Tibial nerve (tissue), 4 donors: ENCODE data around the gene SLC34A1. TPM values are rescaled to one million over a fixed set of nuclear protein-coding genes. Genes with fewer than 3 reads are reported as not detected.
"Not testable (repeated sequence)": the region's sequence is repeated elsewhere in the genome, so short reads cannot be mapped to it uniquely, and the experiment has no call there.

Experiments
- DNase-seq, 2 donors: peaks; one replicate each; pipeline ENCODE4 v3.0.0-alpha.2; 2019; ENCODE audit warnings: low spot score in 2 of 2
- H3K27ac ChIP-seq, 4 donors: fragments of 200-600 bp; sonication (generic) in 3 of 4; one replicate each; pipeline ENCODE4 v1.5.1; 2017 to 2019; ENCODE audit warnings: mild to moderate bottlenecking in 1 of 4
- H3K27me3 ChIP-seq, 2 donors: fragments of 200-600 bp; sonication (generic) in 1 of 2; one replicate each; pipeline versions ENCODE4 v1.5.1 to v1.6.0; 2017 to 2019
- H3K36me3 ChIP-seq, 3 donors: fragments of 200-600 bp; sonication (generic); one replicate each; pipeline ENCODE4 v1.5.1; 2018 to 2019
- H3K4me1 ChIP-seq, 4 donors: fragments of 200-600 bp; sonication (generic) in 3 of 4; one replicate each; pipeline ENCODE4 v1.5.1; 2017 to 2019
- H3K4me3 ChIP-seq, 4 donors: fragments of 200-600 bp; sonication (generic) in 3 of 4; one replicate each; pipeline ENCODE4 v1.5.1; 2017 to 2019; ENCODE audit warnings: mild to moderate bottlenecking in 1 of 4, moderate library complexity in 1 of 4
- H3K9me3 ChIP-seq, 4 donors: fragments of 200-600 bp; sonication (generic) in 3 of 4; one replicate each; pipeline ENCODE4 v1.5.1; 2017 to 2019
- EP300 ChIP-seq, 2 donors: sonication (generic); formaldehyde crosslinking; IDR thresholded peaks; one replicate each; pipeline ENCODE4 v1.6.1; 2017; ENCODE audit warnings: antibody characterized with exemption in 2 of 2, mild to moderate bottlenecking in 1 of 2
- POLR2A ChIP-seq, 2 donors: fragments of 450-650 bp; IDR thresholded peaks; one replicate each; pipeline ENCODE4 v1.6.1; 2017; ENCODE audit warnings: antibody characterized with exemption in 2 of 2, mild to moderate bottlenecking in 2 of 2, moderate library complexity in 2 of 2
- WGBS, 2 donors: methylation state at CpG; one replicate each; pipeline ENCODE4 v1.1.5; 2018; 5-methylcytosine and 5-hydroxymethylcytosine counted together
- total RNA-seq, 4 donors: library from RNA; depleted of rRNA; stranded (reverse); fragments of >200 nt; gene quantifications; one replicate each; pipeline ENCODE4 v1.1.0, GENCODE V29; 2016
- TF ChIP-seq, protein P1 (sequence below), 5 experiments: fragments of 200-600 bp in 3 of 5; fragments of 450-650 bp in 2 of 5; sonication (generic) in 3 of 5; IDR thresholded peaks; one replicate each; pipeline ENCODE4 v1.5.1; 2016 to 2019; ENCODE audit warnings: antibody characterized with exemption in 5 of 5, mild to moderate bottlenecking in 3 of 5, moderate library complexity in 2 of 5

Gene SLC34A1
- total RNA-seq, 4 donors from 2014 or later, result not detected

DNA sequence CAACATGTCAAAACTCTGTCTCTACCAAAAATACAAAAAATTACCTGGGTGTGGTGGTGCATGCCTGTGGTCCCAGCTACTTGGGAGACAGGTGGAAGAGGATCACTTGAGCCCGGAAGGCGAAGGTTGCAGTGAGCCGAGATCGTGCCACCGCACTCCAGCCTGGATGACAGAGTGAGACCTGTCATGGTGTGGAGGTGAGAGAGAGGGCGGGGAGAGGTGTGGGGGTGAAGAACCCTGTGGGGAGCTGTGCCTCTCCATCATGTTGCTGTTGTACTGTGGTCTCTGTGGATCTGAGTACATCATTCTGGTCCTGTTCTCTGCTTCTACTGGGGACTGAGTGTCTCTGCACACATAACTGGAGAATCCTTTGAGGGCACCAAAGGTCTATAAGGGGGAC, 11.3 kb upstream of the SLC34A1 start:
- H3K4me3 ChIP-seq, result no peak overlapping the region
- H3K4me1 ChIP-seq, result peaks cover 0 to 22% (median 7%) of the 10 kb centered on the region in 4 donors
- H3K27me3 ChIP-seq, result peaks cover 0 to 6% of the 10 kb centered on the region in 2 donors
- H3K27ac ChIP-seq, result no peak overlapping the region
- TF ChIP-seq POLR2A (IDR thresholded peaks at IDR 0.05) (no peak), EP300 (IDR thresholded peaks at IDR 0.05) (no peak)
- TF ChIP-seq, protein P1, sequence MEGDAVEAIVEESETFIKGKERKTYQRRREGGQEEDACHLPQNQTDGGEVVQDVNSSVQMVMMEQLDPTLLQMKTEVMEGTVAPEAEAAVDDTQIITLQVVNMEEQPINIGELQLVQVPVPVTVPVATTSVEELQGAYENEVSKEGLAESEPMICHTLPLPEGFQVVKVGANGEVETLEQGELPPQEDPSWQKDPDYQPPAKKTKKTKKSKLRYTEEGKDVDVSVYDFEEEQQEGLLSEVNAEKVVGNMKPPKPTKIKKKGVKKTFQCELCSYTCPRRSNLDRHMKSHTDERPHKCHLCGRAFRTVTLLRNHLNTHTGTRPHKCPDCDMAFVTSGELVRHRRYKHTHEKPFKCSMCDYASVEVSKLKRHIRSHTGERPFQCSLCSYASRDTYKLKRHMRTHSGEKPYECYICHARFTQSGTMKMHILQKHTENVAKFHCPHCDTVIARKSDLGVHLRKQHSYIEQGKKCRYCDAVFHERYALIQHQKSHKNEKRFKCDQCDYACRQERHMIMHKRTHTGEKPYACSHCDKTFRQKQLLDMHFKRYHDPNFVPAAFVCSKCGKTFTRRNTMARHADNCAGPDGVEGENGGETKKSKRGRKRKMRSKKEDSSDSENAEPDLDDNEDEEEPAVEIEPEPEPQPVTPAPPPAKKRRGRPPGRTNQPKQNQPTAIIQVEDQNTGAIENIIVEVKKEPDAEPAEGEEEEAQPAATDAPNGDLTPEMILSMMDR (IDR thresholded peaks at IDR 0.05), result no peak
- H3K9me3 ChIP-seq, result no peaks in the 10 kb centered on the region
- H3K36me3 ChIP-seq, result no peaks in the 10 kb centered on the region
- DNase-seq, result no peak
- 96 to 98% methylated on average over 6 of the region's 6 CpGs for WGBS, 2 donors

DNA sequence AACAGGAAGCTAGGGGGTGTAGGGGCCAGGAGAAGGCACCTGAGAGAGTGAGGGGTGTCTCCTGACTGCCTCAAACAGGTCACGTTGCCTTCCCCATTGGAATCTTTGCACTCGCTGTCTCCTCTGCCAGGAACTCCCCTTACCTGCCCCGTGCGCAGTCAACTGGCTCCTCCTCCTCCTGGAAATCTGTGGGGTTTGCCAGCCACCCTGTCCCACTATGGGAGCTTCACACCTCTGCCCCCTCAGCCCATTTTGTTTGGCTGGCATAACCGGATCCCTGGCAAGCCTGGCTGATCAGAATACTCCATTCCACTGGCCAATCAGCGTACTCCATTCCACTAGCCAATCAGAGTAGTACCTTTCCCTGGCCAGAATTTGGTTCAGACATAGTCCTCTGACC, 10.4 kb upstream of the SLC34A1 start:
- TF ChIP-seq, protein P1 (IDR thresholded peaks at IDR 0.05), result no peak
- TF ChIP-seq EP300 (IDR thresholded peaks at IDR 0.05) (no peak), POLR2A (IDR thresholded peaks at IDR 0.05) (no peak)
- no peak for DNase-seq
- H3K27ac ChIP-seq, result no peak overlapping the region
- no peaks in the 10 kb centered on the region for H3K9me3 ChIP-seq
- peaks cover 0 to 15% (median 4%) of the 10 kb centered on the region in 4 donors for H3K4me1 ChIP-seq
- WGBS, 2 donors, result 43 to 47% methylated on average over 6 of the region's 6 CpGs
- no peaks in the 10 kb centered on the region for H3K36me3 ChIP-seq
- H3K4me3 ChIP-seq, result no peak overlapping the region
- H3K27me3 ChIP-seq, result peaks cover 0 to 6% of the 10 kb centered on the region in 2 donors

DNA sequence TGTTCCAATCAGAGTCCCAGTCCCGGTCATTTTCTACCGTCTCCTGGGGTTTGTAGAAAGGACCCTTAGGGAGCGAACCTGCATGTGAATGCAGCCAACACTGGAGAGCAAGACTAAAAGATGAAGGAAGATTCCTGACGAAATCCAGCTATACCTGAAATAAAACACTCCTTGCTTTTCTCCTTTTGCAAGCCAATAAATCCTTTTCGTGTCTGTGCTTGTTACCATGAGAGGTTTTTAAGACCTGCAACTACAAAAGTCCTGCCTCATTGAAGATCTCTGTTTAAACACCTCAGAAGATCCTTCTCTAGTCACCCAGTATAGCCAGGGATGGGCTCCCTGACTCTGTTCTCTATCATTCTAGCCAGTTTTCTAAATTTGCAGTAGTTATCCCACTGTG, 10.0 kb upstream of the SLC34A1 start:
- Histone ChIP-seq H3K4me1 (peaks cover 0 to 15% (median 4%) of the 10 kb centered on the region in 4 donors), H3K27ac (no peak overlapping the region), H3K4me3 (no peak overlapping the region), H3K27me3 (peaks cover 0 to 6% of the 10 kb centered on the region in 2 donors), H3K36me3 (no peaks in the 10 kb centered on the region), H3K9me3 (no peaks in the 10 kb centered on the region)
- WGBS, 2 donors, result 67 to 69% methylated on average over 5 of the region's 5 CpGs
- no peak for DNase-seq
- TF ChIP-seq, protein P1 (IDR thresholded peaks at IDR 0.05), result no peak
- TF ChIP-seq EP300 (IDR thresholded peaks at IDR 0.05), result no peak
- TF ChIP-seq POLR2A (IDR thresholded peaks at IDR 0.05), result no peak

DNA sequence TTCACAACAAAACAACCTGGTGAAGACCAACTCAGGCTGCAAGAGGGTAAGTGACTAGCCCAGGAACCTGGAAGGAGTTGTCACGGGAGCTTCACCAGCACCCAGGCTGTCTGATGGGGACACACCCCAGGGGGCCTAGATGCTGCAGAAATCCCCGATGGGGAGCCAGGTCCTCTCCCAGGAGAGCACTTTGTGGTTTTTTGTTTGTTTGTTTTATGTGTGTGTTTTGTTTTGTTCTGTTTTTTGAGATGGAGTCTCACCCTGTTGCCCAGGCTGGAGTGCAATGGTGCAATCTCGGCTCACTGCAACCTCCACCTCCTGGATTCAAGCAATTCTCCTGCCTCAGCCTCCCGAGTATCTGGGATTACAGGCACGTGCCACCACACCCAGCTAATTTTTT, 8.7 kb upstream of the SLC34A1 start:
- H3K4me3 ChIP-seq, H3K36me3 ChIP-seq, H3K9me3 ChIP-seq, H3K27me3 ChIP-seq, DNase-seq, H3K27ac ChIP-seq: not testable (repeated sequence)
- WGBS, 2 donors, result 72 to 78% methylated on average over 5 of the region's 5 CpGs
- peaks cover 0 to 15% (median 4%) of the 10 kb centered on the region in 4 donors for H3K4me1 ChIP-seq

DNA sequence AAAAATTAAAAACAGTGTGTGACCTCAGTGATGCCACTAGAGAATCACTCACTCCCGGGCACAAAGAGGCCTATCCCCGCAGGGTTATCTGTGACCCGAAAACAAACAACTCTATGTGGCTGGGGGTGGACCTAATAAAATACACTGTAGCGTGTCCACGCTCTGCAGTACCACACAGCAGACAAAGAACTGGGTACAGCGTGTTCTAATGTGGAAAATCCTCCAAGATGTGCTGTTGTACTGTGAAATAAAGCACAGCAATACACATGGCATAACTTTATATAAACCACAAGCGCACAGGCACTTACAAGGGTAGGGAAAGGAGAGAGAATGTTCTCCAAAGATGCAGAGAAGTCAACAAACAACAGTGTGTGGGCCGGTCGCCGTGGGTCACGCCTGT, 8.1 kb upstream of the SLC34A1 start:
- DNase-seq, result no peak
- no peak for TF ChIP-seq EP300 (IDR thresholded peaks at IDR 0.05)
- TF ChIP-seq POLR2A (IDR thresholded peaks at IDR 0.05), result no peak
- TF ChIP-seq, protein P1 (IDR thresholded peaks at IDR 0.05), result no peak
- Histone ChIP-seq H3K27me3 (peaks cover 0 to 8% of the 10 kb centered on the region in 2 donors), H3K27ac (no peak overlapping the region), H3K36me3 (no peaks in the 10 kb centered on the region), H3K4me3 (no peak overlapping the region), H3K9me3 (no peaks in the 10 kb centered on the region), H3K4me1 (peaks cover 0 to 13% (median 4%) of the 10 kb centered on the region in 4 donors)
- WGBS, 2 donors, result 70 to 72% methylated on average over 11 of the region's 11 CpGs
